GM18519 (cell line): ENCODE results near the gene BOD1L1.

Experiments
- ATAC-seq: cut with Tn5 transposase; IDR thresholded peaks from one replicate; pipeline ENCODE4 v1.9.1; 2021; ENCODE audit warnings: mild to moderate bottlenecking, moderate library complexity; ENCODE audit not compliant: unreplicated experiment, low FRiP score

BOD1L1 gene

GRCh38 chr4:13627606-13628311 lies at the start of gene BOD1L1:
BOD1L1 (minus strand) TSS chr4:13627725; CDS start chr4:13627587, 138 bp downstream.
- ATAC-seq: peak; percentile 85

- ATAC-seq: no peak
Measured at GRCh38 chr4:13674971-13675370, 47.4 kb upstream of the BOD1L1 start.

GRCh38 chr4:13673167-13673566 lies 45.6 kb upstream of the BOD1L1 start:
- ATAC-seq: no peak

GRCh38 chr4:13670456-13671160 lies 43.1 kb upstream of the BOD1L1 start:
- no peak for ATAC-seq

- ATAC-seq: no peak
Measured at GRCh38 chr4:13665701-13666660, 38.5 kb upstream of the BOD1L1 start.

- ATAC-seq: no peak
Measured at GRCh38 chr4:13659341-13660070, 32.0 kb upstream of the BOD1L1 start.

- ATAC-seq: no peak
Measured at GRCh38 chr4:13656569-13657405, 29.3 kb upstream of the BOD1L1 start.

GRCh38 chr4:13654162-13654797 lies 26.8 kb upstream of the BOD1L1 start:
- peak; percentile 80 for ATAC-seq

- ATAC-seq: no peak
Measured at GRCh38 chr4:13653766-13654161, 26.2 kb upstream of the BOD1L1 start.

GRCh38 chr4:13647031-13647430 lies 19.5 kb upstream of the BOD1L1 start:
- ATAC-seq: no peak

GRCh38 chr4:13645075-13645474 lies 17.6 kb upstream of the BOD1L1 start:
- no peak for ATAC-seq

- ATAC-seq: no peak
Measured at GRCh38 chr4:13642170-13642950, 14.8 kb upstream of the BOD1L1 start.

- no peak for ATAC-seq
Measured at GRCh38 chr4:13641084-13641483, 13.6 kb upstream of the BOD1L1 start.

GRCh38 chr4:13640149-13640940 lies 12.8 kb upstream of the BOD1L1 start:
- no peak for ATAC-seq

- no peak for ATAC-seq
Measured at GRCh38 chr4:13635286-13635799, 7.8 kb upstream of the BOD1L1 start.

- ATAC-seq: no peak
Measured at GRCh38 chr4:13633671-13634070, 6.1 kb upstream of the BOD1L1 start.

- peak; percentile 30 for ATAC-seq
Measured at GRCh38 chr4:13627178-13627605, 333 bp downstream of the BOD1L1 start.
